CD14-positive monocyte (primary cell): Measurements from ENCODE around the gene TRIM49B. TPM values are rescaled to one million over a fixed set of nuclear protein-coding genes. Genes with fewer than 3 reads are reported as not detected.
"Not testable (repeated sequence)": the region's sequence is repeated elsewhere in the genome, so short reads cannot be mapped to it uniquely, and the experiment has no call there.

Source experiments
- DNase-seq, 3 donors: peaks; one replicate each; pipeline ENCODE4 v3.0.0-alpha.2; 2011 to 2022
- H2AFZ ChIP-seq: 2 replicates; pipeline ENCODE4 v1.6.0; 2012; ENCODE audit warnings: mild to moderate bottlenecking, low read depth, low read length, inconsistent platforms; ENCODE audit not compliant: insufficient read depth, poor library complexity, severe bottlenecking
- H3K27ac ChIP-seq, 2 donors: 1 replicate in 1 of 2; 2 replicates in 1 of 2; pipeline ENCODE4 v1.5.1; 2012 to 2013; ENCODE audit warnings: low read length in 2 of 2, control low read depth in 1 of 2, inconsistent platforms in 1 of 2, low read depth in 1 of 2, mild to moderate bottlenecking in 1 of 2
- H3K27me3 ChIP-seq, 2 donors: one replicate each; pipeline versions ENCODE4 v1.6.0 to v1.6.1; 2011 to 2013; ENCODE audit warnings: low read length in 2 of 2; ENCODE audit not compliant: control insufficient read depth in 2 of 2, insufficient read depth in 2 of 2
- H3K36me3 ChIP-seq, 2 donors: replicated peaks in 1 of 2; 1 replicate in 1 of 2; 2 replicates in 1 of 2; pipeline versions ENCODE4 v1.5.1 to v1.6.1; 2012 to 2013; ENCODE audit warnings: low read length in 2 of 2, control low read depth in 1 of 2, inconsistent platforms in 1 of 2, mild to moderate bottlenecking in 1 of 2; ENCODE audit not compliant: insufficient read depth in 2 of 2, control insufficient read depth in 1 of 2
- H3K4me1 ChIP-seq, 2 donors: 1 replicate in 1 of 2; 2 replicates in 1 of 2; pipeline versions ENCODE4 v1.5.1 to v1.6.1; 2012 to 2013; ENCODE audit warnings: low read length in 2 of 2, control low read depth in 1 of 2, inconsistent platforms in 1 of 2, mild to moderate bottlenecking in 1 of 2, moderate library complexity in 1 of 2; ENCODE audit not compliant: insufficient read depth in 2 of 2, control insufficient read depth in 1 of 2
- H3K4me2 ChIP-seq: replicated peaks from 2 replicates; pipeline ENCODE3; 2012; ENCODE audit warnings: low read length, moderate library complexity, mild to moderate bottlenecking; ENCODE audit not compliant: poor library complexity, severe bottlenecking; ENCODE audit errors: extremely low read depth
- H3K4me3 ChIP-seq, 3 experiments: fragments of 200-600 bp in 1 of 3; sonication (generic) in 1 of 3; replicated peaks in 1 of 3; 1 replicate in 2 of 3; 2 replicates in 1 of 3; pipeline ENCODE4 v1.5.1; 2011 to 2013; ENCODE audit warnings: low read length in 3 of 3, mild to moderate bottlenecking in 3 of 3, control low read depth in 2 of 3, low read depth in 2 of 3, inconsistent platforms in 1 of 3, moderate library complexity in 1 of 3
- H3K79me2 ChIP-seq: 2 replicates; pipeline ENCODE4 v1.6.0; 2012; ENCODE audit warnings: mild to moderate bottlenecking, control low read depth, inconsistent platforms, low read length, moderate library complexity; ENCODE audit not compliant: insufficient read depth
- H3K9ac ChIP-seq: 2 replicates; pipeline ENCODE4 v1.6.0; 2017; ENCODE audit warnings: low read length, mild to moderate bottlenecking; ENCODE audit not compliant: insufficient read depth, poor library complexity, severe bottlenecking
- H3K9me3 ChIP-seq, 2 donors: replicated peaks in 1 of 2; 1 replicate in 1 of 2; 2 replicates in 1 of 2; pipeline versions ENCODE4 v1.5.1 to v1.6.1; 2012 to 2013; ENCODE audit warnings: low read length in 2 of 2, control low read depth in 1 of 2; ENCODE audit not compliant: control insufficient read depth in 1 of 2, insufficient read depth in 1 of 2
- H4K20me1 ChIP-seq: 2 replicates; pipeline ENCODE4 v1.6.0; 2012; ENCODE audit warnings: mild to moderate bottlenecking, low read length, control low read depth, moderate library complexity; ENCODE audit not compliant: insufficient read depth
- H3K27ac Mint-ChIP-seq, 7 donors: one replicate each; pipeline ENCODE4 v1.8.0; 2020; ENCODE audit warnings: mild to moderate bottlenecking in 7 of 7, mixed read lengths in 7 of 7, moderate library complexity in 6 of 7, inconsistent platforms in 2 of 7
- H3K27me3 Mint-ChIP-seq, 3 donors: one replicate each; pipeline ENCODE4 v1.8.0; 2021 to 2022; ENCODE audit warnings: low read depth in 3 of 3, mild to moderate bottlenecking in 3 of 3, mixed read lengths in 3 of 3, moderate library complexity in 3 of 3, inconsistent platforms in 1 of 3
- H3K36me3 Mint-ChIP-seq, 2 donors: one replicate each; pipeline ENCODE4 v1.8.0; 2020; ENCODE audit warnings: mixed read lengths in 2 of 2, inconsistent platforms in 1 of 2, mild to moderate bottlenecking in 1 of 2
- H3K4me1 Mint-ChIP-seq: one replicate; pipeline ENCODE4 v1.8.0; 2020; ENCODE audit warnings: mild to moderate bottlenecking, mixed read lengths
- H3K4me3 Mint-ChIP-seq, 2 donors: one replicate each; pipeline ENCODE4 v1.8.0; 2020; ENCODE audit warnings: mild to moderate bottlenecking in 2 of 2, mixed read lengths in 2 of 2, moderate library complexity in 1 of 2
- H3K9me3 Mint-ChIP-seq, 7 donors: one replicate each; pipeline ENCODE4 v1.8.0; 2020 to 2022; ENCODE audit warnings: mixed read lengths in 7 of 7, mild to moderate bottlenecking in 6 of 7, moderate library complexity in 6 of 7, inconsistent platforms in 2 of 7
- WGBS: methylation state at CpG from one replicate; pipeline ENCODE4 v1.1.5; 2013; ENCODE audit warnings: missing lambda C conversion rate; ENCODE audit not compliant: insufficient coverage; 5-methylcytosine and 5-hydroxymethylcytosine counted together
- intact Hi-C, 2 donors: fragments of 100-400 bp; cut with micrococcal nuclease; formaldehyde crosslinking; loops; one replicate each; pipeline versions ENCODE4 v1.15.0 to v1.15.1; 2023
- polyA plus RNA-seq, 3 donors: library from polyadenylated mRNA; depleted of rRNA in 1 of 3; unstranded in 2 of 3; stranded (reverse) in 1 of 3; fragments of 300-500 nt in 2 of 3; fragments of >200 nt in 1 of 3; fragmentation: Illumina TruSeq in 2 of 3; gene quantifications; 1 replicate in 2 of 3; 2 replicates in 1 of 3; pipeline ENCODE4 v1.2.3, GENCODE V29; 2012 to 2021
- small RNA-seq: library from RNA; depleted of rRNA; stranded (forward); fragments of <200 nt; gene quantifications from one replicate; pipeline ENCODE3, GENCODE V24; 2012; ENCODE audit warnings: low read depth; ENCODE audit not compliant: insufficient read length

Gene TRIM49B
- polyA plus RNA-seq, 3 donors: not detected

DNA sequence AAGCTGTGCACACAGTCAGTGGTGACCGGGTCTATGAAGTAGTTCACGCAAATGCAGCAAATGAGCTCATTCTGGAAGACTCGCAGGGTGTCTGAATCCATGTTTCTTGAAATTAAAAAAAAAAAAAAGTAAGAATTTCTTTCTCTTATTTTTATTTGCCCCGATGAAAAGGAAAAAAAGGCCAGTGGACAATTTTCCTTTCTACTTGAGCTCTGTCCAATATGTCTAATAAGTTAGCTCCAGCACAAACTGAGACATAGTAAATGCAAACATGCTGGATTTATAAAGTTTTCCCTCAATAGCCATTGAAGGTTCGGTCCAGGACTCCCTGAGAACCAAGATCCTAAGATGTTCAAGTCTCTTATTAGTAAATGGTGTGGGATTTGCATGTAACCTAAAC lies 30.4 kb downstream of the TRIM49B start, which contains the start of gene TRIM64C:
Gene TRIM64C, minus strand, starts transcription at position 101 of the 400 bp plus-strand sequence. Its CDS starts 0 bp downstream, at position 101.
- H3K4me1 Mint-ChIP-seq, H3K79me2 ChIP-seq, H3K9ac ChIP-seq, H3K27me3 ChIP-seq, H3K36me3 ChIP-seq, H3K4me3 Mint-ChIP-seq, H3K27ac Mint-ChIP-seq, H3K27me3 Mint-ChIP-seq, H3K27ac ChIP-seq, H3K4me2 ChIP-seq, H2AFZ ChIP-seq, DNase-seq, H3K9me3 ChIP-seq, intact Hi-C loops, H3K4me1 ChIP-seq, H3K4me3 ChIP-seq, H4K20me1 ChIP-seq, H3K36me3 Mint-ChIP-seq: not testable (repeated sequence)
- WGBS: no CpG with 5 or more reads among the region's 5 CpGs
- H3K9me3 Mint-ChIP-seq: peaks cover 0 to 10% (median 2%) of the 10 kb centered on the region in 7 donors

DNA sequence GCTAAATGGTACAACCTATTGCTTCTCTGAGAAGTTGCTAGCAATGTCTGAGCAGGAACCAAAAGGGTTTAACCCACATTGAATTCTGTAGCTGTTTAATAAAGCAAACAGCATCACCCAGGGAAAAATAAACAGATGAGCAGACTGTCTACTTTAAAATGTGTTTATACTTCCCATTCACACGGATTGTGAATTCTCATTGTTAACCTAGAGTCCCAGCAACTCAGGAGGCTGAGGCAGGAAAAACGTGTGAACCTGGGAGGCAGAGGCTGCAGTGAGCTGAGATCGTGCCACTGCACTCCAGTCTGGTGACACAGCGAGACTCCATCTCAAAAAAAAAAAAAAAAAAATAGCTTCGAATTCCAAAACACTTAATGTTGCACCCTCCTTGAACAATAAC lies 41.3 kb downstream of the TRIM49B start:
- H3K27me3 ChIP-seq, H3K27ac ChIP-seq, intact Hi-C loops, H3K9ac ChIP-seq, H3K4me3 ChIP-seq, H4K20me1 ChIP-seq, H3K36me3 ChIP-seq, H3K9me3 ChIP-seq, H3K79me2 ChIP-seq, H3K4me3 Mint-ChIP-seq, H3K27ac Mint-ChIP-seq, H2AFZ ChIP-seq, H3K27me3 Mint-ChIP-seq, H3K4me2 ChIP-seq, H3K4me1 Mint-ChIP-seq, H3K4me1 ChIP-seq, H3K36me3 Mint-ChIP-seq, DNase-seq, H3K9me3 Mint-ChIP-seq: not testable (repeated sequence)
- no CpG with 5 or more reads among the region's 5 CpGs for WGBS

Small RNA genes lying within 50 kb of the gene (small RNA-seq; reads per million reads assigned to genes)
- gene AC084851.1: not detected

Other genes starting within 250 kb of the TRIM49B start
- gene TRIM51G, start 44.9 kb upstream of the TRIM49B start, polyA plus RNA-seq: not detected
- not detected for gene TRIM64C, start 30.3 kb downstream of the TRIM49B start, polyA plus RNA-seq
- not detected for gene FOLH1, start 179.8 kb downstream of the TRIM49B start, polyA plus RNA-seq